ENCODE data around the gene ACLY.

GRCh38 chr17:41948762-41949460 is 30.2 kb upstream of the ACLY start:
- TF ChIP-seq ZNF354C (tag by site-specific recombination; IDR thresholded peaks at IDR 0.05; ENCODE audit: borderline replicate concordance, low read depth), result no peak
- TF ChIP-seq OVOL3 (tag by site-specific recombination; IDR thresholded peaks at IDR 0.05), result no peak
- no peak for TF ChIP-seq ZNF513 (tag by site-specific recombination; IDR thresholded peaks at IDR 0.05)
- no peak for TF ChIP-seq CTCF (tag by site-specific recombination; IDR thresholded peaks at IDR 0.05)
- no peak for TF ChIP-seq BCL11A (tag by site-specific recombination; IDR thresholded peaks at IDR 0.05; ENCODE audit: low read depth)
- no peak for TF ChIP-seq ZSCAN23 (tag by site-specific recombination; IDR thresholded peaks at IDR 0.05)
- TF ChIP-seq ZNF311 (tag by site-specific recombination; IDR thresholded peaks at IDR 0.05; ENCODE audit: borderline replicate concordance), result no peak
- no peak for TF ChIP-seq PBX3 (CRISPR knock-in tag; IDR thresholded peaks at IDR 0.05)
- no peak for TF ChIP-seq MYNN (tag by site-specific recombination; IDR thresholded peaks at IDR 0.05; ENCODE audit: borderline replicate concordance)
- TF ChIP-seq ZNF10 (tag by site-specific recombination; IDR thresholded peaks at IDR 0.05), result no peak

All from HEK293 (cell line).